ENCODE results near the gene MLLT1.

MLLT1 gene

GRCh38 chr19:6260376-6260775 lies 19.4 kb downstream of the MLLT1 start:
- no peak for DNase-seq (ENCODE audit: low read depth in 1 of 2, low spot score in 1 of 2)

DNA sequence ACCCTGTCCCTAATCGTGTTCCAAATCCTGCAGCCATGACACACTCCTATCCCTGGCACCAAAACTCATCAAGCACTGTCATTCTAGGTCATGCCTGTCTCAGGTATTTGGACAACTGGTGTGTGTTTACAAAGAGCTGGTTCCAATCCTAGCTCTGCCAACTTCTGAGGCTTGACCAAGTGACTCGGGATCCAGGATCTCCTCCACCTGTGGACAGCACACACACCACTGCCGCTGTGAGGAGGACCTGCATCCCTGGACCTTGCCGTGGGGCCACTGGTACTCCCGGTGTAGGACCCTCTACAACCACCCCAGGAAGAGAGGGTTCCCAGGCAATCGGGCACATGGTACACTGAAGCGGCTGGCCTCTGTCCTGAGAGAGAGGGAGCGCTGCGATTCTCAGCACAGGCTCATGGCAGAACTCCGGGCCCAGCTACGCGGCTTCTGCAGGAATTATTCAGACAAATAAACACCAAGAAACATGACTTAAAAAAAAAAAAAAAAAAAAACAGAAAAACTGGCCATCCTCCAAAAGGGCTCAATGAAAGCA lies 20.4 kb downstream of the MLLT1 start:
- no peak for DNase-seq (ENCODE audit: low read depth in 1 of 2, low spot score in 1 of 2)

DNA sequence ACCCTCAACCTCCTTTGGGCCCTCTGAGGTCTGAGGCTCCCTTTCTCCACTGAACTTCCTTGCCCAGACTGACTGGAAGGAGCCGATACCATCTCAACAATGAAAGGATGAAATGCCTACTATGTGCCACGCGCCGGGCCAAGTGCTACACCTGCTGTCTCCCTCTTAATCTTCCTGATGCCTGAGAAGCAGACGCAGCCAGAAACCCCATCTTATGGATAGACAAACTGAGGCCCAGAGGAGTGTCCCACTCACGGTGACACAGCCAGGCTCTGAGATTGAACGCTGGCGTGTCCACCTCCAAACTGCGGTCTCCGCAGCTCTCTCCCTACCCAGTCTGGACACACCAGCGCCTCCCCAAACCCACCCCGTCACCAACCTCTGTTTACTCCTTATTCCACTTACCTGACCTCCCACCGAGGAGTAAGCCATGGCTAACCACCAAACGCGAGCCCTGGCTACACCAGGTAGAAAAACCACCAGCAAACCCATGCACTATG lies 20.9 kb downstream of the MLLT1 start:
- no peak for DNase-seq (ENCODE audit: low read depth in 1 of 2, low spot score in 1 of 2)

DNA sequence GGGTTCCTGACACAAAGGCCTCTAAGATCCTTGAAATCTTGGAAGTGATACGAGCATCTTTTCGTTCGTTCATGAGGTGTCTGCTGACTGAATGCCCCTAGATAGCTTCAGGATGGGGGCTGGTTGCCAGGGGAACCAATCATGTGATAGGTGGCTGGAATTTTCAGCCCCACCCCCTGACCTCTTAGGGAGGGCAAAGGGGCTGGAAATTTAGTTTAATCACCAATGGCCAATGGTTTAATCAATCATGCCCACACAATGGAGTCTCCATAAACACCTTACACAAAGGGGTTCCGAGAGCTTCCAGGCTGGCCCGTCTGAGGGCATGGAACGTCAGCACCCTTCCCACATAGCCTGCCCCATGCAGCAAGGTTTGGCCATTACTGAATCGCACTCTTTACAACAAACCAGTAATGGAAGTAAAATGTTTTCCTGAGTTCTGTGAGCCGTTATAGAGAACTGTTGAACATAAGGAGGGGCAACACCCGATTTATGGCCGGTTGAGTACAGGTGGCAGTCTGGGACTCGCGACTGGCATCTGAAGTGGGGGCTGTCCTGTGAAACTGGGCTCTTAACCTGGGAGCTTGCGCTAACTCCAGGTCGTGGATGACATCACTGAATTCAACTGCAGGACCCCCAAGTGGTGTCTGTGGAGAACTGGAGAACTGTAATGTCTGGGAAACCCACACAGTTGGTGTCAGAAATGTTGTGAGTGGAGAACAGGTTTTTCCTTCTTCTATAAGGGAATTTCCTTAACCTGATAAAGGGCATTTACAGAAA lies 25.6 kb downstream of the MLLT1 start:
- no peak for DNase-seq (ENCODE audit: low read depth in 1 of 2, low spot score in 1 of 2)

- DNase-seq (ENCODE audit: low read depth in 1 of 2, low spot score in 1 of 2), result no peak
Observed at GRCh38 chr19:6252066-6252465, 27.7 kb downstream of the MLLT1 start.

- no peak for DNase-seq (ENCODE audit: low read depth in 1 of 2, low spot score in 1 of 2)
Observed at GRCh38 chr19:6250909-6251308, 28.9 kb downstream of the MLLT1 start.

DNA sequence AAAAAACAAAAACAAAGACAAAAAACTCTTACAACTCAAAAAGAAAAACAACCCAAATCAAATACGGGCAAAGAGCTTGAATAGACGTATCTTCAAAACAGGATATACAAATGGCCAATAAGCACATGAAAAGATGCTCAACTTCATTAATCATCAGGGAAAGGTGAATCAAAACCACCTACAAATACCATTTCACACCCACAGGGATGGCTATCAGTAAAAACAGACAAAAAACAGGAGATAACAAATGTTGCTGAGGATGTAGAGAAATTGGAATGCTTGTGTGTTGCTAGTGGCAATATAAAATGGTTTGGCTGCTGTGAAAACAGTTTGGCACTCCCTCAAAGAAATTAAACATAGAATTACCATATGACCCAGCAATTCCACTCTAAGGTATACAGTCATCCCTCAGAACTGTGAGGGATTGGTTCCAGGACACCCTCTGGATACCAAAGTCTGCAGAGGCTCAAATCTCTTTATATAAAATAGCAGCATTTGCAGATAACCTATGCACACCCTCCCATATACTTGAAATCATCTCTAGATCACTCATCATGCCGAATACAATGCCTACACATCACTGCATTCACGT lies 29.7 kb downstream of the MLLT1 start:
- DNase-seq (ENCODE audit: low read depth in 1 of 2, low spot score in 1 of 2), result no peak

GRCh38 chr19:6249296-6249695 lies 30.5 kb downstream of the MLLT1 start:
- DNase-seq (ENCODE audit: low read depth in 1 of 2, low spot score in 1 of 2), result no peak

DNA sequence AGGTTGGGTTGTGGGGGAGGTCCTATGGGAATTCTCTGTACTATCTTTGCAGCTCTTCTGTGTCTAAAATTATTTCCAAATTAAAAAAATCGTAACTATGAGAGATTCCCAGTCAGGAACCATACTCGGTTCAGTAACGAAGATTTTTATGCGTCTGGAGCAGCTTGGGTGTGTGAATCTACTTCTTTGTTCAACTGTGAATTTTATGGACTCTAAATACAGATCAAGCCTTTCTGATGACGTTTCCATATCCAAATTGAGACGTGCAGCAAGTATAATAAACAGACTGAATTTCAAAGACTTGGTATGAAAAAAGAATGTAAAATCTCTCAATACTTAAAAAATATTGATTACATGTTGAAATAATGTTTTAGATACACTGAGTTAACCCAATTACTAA lies 30.9 kb downstream of the MLLT1 start:
- no peak for DNase-seq (ENCODE audit: low read depth in 1 of 2, low spot score in 1 of 2)

DNA sequence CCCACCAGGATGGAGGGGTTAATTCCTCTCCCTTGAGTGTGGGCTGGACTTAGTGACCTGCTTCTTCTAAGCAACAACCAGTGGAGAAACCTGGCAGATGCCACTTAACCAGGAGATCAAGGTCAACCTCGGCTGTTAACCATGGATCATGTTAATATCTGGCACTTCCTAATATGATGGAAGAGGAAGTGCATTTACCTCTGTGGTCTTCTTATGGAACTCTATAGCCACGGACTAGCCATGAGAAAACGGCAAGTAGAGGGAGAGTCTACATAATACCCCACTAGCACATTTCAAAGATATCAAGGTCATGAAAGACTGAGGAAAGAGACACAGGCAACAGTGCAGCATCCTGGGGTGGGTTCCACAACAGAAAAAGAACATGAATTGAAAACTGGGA lies 31.4 kb downstream of the MLLT1 start:
- DNase-seq (ENCODE audit: low read depth in 1 of 2, low spot score in 1 of 2), result no peak

- DNase-seq (ENCODE audit: low read depth in 1 of 2, low spot score in 1 of 2), result no peak
Observed at GRCh38 chr19:6247007-6247288, 32.8 kb downstream of the MLLT1 start.

GRCh38 chr19:6246174-6247006 lies 33.4 kb downstream of the MLLT1 start:
- no peak for DNase-seq (ENCODE audit: low read depth in 1 of 2, low spot score in 1 of 2)

DNA sequence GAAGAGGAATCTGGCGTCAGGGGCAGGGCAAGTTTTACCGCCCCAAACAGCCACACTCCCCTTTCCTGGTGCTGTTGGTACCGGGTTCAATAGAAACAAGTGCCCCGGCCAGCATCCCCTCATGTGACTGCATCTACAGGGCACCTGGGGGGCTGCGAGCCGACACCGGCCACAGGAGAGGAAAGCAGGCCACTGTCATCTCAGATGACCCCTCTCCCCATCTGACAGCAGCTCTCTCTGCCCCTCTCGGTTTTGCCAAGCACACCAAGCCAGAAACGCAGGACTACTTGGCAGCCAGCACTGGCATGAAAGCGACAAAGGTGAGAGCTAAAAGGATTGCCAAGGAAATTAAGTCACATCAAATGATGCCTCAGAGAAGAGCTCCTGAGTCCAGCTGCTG lies 37.1 kb downstream of the MLLT1 start:
- DNase-seq (ENCODE audit: low read depth in 1 of 2, low spot score in 1 of 2), result no peak

- no peak for DNase-seq (ENCODE audit: low read depth in 1 of 2, low spot score in 1 of 2)
Observed at GRCh38 chr19:6241680-6242377, 37.9 kb downstream of the MLLT1 start.

DNA sequence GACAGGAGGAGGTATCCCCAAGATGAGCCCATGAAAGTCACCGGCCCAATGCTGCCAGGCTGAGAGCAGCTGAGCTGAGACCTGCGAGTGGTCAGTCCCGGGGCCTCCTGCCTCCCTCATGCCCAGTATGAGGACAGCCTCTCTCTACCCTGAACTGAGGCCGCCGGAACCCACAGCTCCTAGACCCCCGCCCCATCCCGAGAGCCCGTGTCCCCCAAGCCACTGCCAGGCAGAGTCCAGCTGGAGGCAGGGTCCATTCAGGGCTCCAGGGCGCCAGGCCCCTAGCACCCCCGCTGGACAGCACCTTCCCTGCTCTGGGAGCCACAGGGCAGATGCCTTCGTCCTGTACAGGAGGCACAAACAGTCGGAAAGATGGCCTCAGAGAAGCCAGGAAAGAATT lies 38.7 kb downstream of the MLLT1 start:
- DNase-seq (ENCODE audit: low read depth in 1 of 2, low spot score in 1 of 2), result no peak

GRCh38 chr19:6239871-6240676 lies 39.7 kb downstream of the MLLT1 start:
- no peak for DNase-seq (ENCODE audit: low read depth in 1 of 2, low spot score in 1 of 2)

- no peak for DNase-seq (ENCODE audit: low read depth in 1 of 2, low spot score in 1 of 2)
Observed at GRCh38 chr19:6239401-6239844, 40.4 kb downstream of the MLLT1 start.

DNA sequence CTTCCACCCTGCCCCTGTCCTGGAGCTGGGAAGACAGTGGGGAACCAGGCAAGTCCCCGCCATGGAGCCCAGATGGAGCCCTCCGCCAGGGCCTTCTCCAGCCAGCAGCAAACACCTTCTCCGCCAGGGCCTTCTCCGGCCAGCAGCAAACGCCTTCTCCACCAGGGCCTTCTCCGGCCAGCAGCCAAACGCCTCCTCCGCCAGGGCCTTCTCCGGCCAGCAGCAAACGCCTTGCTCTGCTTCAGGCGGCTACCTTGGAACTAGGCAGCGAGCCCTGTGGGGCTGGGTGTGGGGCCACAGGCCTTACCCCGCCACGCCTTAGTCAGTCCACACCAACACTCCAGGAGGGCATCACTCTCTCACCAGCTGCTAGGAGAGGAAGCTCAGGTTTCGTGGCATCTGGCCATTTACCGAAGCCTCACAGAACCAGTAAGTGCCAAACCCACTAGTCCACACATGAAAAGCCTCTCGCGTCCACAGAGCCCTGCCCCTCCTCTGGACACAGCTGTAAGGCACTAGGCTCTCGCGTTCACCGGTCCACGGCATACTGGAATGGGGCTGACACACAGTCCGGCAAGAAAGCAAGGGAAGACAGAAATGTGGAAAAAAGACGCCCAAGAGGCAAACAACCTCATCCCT lies 41.0 kb downstream of the MLLT1 start:
- DNase-seq (ENCODE audit: low read depth in 1 of 2, low spot score in 1 of 2), result no peak

DNA sequence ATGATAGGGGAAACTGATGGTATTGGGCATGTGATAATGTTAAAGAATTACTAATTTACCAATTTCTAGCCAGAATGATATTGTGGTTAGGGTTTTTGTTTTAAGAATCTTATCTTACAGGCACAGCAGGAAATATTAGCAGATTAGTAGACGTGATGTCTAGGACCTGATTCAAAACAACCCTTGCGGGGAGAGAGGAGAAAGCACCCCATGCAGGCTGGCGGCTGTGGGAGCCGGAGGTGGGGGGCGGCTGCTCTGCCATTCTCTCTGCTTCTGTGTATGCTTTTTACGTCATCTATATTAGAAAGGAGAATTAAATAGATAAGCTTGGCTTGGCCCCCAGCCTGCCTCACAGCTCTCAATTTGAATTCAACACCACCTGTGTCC lies 41.5 kb downstream of the MLLT1 start:
- no peak for DNase-seq (ENCODE audit: low read depth in 1 of 2, low spot score in 1 of 2)
